NCI-H460 (cell line): ENCODE measurements around the gene ZNF304. TPM values are rescaled to one million over a fixed set of nuclear protein-coding genes. Genes with fewer than 3 reads are reported as not detected.
"Not testable (repeated sequence)": the region's sequence is repeated elsewhere in the genome, so short reads cannot be mapped to it uniquely, and the experiment has no call there.

Experiments
- DNase-seq: peaks from one replicate; pipeline ENCODE4 v3.0.0-alpha.2; 2016; ENCODE audit warnings: low read depth; ENCODE audit errors: extremely low read depth
- total RNA-seq: library from RNA; depleted of rRNA; stranded (reverse); fragments of >200 nt; shearing (Covaris generic); gene quantifications from 2 replicates; pipeline ENCODE4 v1.2.3, GENCODE V29; 2014

The ZNF304 gene
- total RNA-seq, 1 experiment from 2014 or later = 5.5 TPM

DNA sequence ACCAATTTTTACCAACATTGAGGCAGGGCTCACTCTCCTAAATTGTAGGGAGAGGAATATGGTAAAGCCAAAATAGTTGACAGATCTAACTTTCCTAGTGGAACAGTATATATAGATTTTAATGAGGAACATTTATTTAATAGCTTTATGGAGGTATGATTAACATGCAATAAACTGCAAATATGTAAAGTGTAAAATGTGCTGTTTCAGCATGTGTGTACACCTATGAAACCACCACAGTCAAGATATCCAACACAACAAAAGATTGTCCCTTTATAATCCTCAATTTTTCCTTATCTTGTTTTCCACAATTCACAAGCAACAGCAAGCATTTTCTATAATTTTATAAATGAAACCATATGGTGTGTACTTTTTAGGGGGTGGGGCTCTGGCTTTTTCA is 8.2 kb downstream of the ZNF304 start:
- no peak for DNase-seq

DNA sequence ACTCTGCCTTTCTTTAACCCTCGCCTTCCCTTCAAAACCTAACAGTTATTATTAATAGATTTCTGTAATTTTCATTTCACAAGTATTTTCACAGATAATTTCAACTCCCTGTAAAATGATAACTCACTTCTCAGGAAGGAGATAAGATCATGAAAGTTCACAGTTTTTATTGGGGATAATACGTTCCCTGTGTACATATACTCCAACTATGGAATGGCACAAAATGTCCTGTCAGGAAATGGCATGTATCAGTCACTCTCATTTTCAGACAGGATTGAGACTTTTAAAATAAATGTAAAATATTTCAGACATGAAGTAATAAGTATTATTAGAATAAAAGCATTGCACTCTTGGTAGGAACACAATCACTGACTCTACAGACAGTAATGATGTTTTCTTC is 11.3 kb downstream of the ZNF304 start:
- no peak for DNase-seq

DNA sequence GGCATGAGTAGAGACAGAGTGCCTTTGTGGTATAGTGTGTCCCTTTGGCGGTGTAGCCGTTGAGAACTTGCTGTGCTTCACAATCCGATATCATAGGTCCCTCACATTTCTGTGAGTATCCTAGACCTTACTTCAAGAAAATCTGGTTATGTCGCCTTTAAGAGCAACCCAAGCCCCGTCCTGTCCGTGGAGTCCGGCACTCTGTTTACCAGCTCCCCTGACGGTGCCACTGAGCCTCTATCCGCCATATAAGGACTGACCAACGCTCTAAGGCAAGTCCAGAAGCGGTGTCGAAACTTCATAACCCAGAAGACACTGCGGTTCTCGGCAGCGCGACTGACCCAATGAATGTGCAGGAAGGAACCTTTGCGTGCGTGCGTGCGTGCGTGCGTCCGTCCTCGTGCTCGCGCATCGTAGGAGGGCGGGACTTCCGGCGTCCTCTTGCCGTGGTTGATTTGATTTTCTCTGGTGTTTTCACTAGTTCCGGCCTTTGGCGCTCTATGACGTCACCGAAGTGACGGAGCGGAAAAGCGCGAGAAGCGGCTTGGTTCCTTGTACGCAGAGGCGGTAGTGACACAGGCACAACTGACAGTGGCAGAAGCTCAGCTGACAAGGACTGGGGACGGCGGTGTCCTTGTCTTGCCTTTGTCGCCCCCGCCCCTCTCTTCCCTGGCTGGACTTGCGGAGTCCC is 12.1 kb downstream of the ZNF304 start, which contains the start of the genes TRAPPC2B and ZNF547:
TRAPPC2B (plus strand) TSS at position 555 of the 691 bp plus-strand sequence. CDS start 1,283 bp downstream, outside the sequence.
ZNF547 (plus strand) TSS at position 555 of the 691 bp plus-strand sequence. CDS start 5,005 bp downstream, outside the sequence.
- peak; percentile 97 for DNase-seq

DNA sequence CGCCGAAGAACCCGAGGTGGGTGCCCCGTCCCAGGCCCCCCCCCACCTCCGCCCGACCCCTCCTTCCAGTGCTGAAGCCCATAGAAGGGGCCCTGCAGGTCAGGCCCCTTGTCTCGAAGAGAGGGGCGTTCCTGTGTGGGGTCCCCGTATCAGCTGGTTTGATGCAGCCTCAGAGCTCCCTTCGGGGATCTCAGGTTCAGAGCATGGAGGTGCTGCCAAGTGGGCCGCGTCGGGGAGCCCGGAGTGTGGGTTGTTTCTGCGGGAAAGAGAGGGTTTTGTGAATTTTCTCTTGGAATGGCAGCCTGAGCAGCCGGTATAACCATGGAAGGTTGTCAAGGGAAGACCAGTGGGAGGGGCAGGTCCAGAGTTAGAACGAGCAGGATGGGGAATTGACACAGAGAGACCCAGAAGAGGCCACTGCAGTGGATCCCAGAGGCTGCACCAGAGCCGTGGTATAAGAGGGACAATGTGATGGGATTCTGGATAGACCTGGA is 12.7 kb downstream of the ZNF304 start:
- DNase-seq = no peak

DNA sequence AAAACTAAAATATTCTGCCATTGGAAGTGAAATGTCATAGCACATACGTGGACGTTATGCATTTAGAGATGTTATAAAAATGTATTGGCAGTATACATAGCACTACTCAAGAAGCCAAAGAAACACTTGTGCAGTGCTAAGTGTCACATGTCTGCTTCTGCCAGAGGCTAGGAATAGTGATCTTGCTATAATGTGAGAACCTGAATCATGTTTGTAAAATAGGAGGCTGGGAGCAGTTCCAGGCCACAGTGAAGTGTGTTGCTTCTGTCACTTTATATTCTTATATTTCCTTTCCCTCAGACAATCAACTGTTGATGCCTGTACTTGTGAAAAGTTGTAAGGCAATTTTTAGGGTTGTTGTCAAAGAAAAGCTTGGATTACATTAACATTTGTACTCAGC is 15.7 kb downstream of the ZNF304 start:
- no peak for DNase-seq

DNA sequence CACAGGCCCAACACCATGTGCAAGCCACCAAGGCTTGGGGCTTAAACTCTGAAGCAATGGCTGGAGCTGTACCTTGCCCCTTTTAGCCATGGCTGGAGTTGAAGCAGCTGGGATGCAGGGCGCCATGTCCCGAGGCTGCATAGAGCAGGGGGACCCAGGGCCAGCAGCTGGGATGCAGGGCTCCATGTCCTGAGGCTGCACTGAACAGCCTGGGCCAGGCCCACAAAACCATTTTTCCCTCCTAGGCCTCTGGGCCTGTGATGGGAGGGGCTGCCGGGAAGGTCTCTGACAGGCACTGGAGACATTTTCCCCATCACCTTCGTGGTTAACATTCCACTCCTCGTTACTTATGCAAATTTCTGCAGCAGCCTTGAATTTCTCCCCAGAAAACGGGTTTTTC is 23.1 kb downstream of the ZNF304 start:
- DNase-seq = no peak

DNA sequence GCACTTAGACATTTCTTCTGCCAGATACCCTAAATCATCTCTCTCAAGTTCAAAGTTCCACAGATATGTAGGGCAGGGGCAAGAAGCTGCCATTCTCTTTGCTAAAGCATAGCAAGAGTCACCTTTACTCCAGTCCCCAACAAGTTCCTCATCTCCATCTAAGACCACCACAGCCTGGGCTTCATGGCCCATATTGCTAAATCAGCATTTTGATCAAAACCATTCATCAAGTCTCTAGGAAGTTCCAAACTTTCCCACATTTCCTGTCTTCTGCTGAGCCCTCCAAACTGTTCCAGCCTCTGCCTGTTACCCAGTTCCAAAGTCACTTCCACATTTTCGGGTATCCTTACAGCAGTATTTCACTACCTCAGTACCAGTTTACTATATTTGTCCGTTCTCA is 23.6 kb downstream of the ZNF304 start:
- not testable (repeated sequence) for DNase-seq

DNA sequence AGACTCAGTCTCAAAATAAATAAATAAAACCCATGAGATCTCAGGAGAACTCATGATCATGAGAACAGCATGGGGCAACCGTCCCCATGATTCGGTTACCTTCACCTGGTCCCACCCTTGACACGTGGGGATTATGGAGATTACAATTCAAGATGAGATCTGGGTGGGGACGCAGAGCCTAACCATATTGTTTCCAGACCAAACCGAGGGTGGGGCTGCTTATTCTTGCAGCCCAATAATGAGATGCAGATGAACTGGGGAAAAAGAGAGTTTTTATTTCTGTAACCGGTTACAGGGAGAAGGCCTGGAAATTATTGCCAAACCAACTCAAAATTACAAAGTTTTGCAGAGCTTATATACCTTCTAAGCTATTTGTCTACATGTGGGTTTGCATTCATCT is 25.1 kb downstream of the ZNF304 start:
- no peak for DNase-seq

DNA sequence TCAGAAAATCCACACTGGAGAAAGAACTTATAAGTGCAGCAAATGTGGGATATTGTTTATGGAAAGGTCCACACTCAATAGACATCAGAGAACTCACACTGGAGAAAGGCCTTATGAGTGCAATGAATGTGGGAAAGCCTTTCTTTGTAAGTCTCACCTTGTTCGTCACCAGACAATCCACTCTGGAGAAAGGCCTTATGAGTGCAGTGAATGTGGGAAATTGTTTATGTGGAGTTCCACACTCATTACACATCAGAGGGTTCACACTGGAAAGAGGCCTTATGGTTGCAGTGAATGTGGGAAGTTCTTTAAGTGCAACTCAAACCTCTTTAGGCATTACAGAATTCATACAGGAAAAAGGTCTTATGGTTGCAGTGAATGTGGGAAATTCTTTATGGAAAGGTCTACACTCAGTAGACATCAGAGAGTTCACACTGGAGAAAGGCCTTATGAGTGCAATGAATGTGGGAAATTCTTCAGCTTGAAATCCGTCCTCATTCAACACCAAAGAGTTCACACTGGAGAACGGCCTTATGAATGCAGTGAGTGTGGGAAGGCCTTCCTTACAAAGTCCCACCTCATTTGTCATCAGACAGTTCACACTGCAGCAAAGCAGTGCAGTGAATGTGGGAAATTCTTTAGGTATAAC is 26.6 kb downstream of the ZNF304 start:
- DNase-seq = no peak

DNA sequence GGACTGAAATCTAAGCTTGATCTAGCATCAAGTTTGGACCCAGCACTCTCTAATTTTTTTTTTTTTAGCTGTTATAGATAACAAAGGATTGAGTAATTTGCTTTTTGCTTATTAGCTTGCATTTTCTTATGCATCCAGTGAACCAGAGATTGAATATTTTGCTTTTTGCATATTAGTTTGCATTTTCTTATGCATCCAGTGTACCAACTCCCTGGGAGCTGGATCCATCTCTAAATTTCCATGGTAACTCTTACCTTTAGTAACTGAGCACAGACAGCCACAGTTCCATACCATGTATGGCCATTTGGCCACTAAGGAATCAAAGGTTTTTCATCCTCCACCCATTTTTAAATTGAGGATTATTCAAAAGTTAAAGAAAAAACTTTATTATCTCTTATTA is 29.9 kb downstream of the ZNF304 start:
- no peak for DNase-seq

DNA sequence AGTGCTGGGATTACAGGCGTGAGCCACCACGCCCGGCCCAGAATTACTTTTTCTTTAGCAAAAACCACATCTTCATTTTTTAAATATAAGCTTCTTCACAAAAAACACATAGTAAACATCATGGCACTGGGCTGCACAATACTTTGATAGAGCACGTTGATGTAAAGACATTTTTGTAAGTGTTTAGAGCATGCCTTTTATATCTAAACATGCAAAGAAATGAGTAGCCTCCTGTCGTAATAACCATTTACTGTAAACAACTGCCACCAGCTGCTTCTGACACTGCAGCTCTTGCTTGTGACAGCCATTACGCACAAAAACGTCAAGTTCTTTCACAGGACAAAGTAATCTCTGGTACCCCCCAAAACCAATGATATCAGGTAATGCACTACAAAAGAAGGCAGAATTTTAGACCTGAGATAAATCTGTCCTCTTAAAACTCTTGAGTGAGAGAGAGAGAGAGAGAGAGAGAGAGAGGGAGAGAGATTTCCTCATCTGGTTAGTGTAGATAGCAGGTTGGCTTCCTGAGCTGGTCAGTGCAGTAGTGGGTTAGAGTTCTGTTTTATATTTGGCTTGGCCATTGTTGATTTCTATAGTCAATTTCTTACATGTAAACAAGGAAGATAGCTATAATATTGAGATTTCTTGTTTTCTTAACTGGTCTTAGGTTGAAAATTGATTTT is 31.9 kb downstream of the ZNF304 start:
- DNase-seq = no peak

DNA sequence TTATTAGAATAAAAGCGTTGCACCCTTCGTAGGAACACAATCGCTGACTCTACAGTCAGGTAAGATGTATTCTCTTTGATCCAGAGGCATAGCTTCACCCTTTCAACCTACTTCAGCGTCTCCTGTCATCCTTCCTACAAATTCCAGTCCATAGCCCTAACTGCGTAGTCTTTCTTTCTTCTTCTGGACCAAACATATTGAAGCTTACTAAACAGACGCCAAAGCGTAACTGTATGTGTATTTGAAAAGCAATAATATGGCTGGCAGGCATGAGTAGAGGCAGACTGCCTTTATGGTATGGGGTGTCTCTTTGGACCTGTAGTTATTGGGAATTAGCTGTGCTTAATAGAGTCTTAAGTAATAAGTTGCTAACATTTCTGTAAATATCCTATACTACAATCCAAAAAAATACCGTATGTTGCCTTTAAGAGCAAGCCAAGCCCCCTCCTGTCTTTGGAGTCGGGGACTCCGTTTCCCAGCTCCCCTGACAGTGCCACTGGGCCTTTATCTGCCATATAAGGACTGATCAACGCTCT is 38.2 kb downstream of the ZNF304 start:
- DNase-seq = no peak

DNA sequence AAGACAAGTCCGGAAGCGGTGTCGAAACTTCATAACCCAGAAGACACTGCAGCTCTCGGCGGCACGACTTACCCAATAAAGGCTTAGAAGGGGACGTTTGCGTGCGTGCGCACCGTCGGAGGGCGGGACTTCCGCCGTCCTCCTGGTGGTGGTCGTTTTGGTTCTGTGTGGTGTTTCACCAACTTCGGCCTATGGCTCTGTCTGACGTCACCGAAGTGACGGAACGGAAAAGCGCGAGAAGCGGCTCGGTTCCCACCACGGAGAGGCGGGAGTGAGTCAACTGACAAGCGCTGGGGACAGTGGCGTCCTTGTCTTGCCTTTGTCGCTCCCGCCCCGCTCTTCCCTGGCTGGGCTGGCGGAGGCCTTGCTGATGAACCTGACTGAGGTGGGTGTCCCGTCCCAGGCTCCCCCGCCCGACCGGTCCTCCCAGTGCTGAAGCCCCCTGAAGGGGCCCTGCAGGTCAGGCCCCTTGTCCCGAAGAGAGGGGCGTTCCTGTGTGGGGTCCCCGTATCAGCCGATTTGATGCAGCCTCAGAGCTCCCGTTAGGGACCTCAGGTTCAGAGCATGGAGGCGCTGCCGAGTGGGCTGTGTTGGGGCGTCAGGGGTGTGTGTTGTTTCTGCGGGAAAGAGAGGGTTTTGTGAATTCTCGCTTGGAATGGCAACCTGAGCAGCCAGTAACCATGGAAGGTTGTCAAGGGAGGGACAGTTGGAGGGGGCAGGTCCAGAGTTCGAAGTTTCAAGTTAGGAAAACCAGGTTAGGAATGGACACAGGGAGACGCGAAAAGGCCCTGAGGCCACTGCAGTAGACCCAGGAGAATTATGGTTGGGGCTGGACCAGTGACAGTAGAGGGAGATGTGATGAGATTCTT is 38.9 kb downstream of the ZNF304 start, which contains the start of gene ZNF548:
ZNF548 (plus strand) TSS at position 125 of the 869 bp plus-strand sequence; CDS start at position 371, 246 bp downstream.
- DNase-seq = peak; percentile 91

DNA sequence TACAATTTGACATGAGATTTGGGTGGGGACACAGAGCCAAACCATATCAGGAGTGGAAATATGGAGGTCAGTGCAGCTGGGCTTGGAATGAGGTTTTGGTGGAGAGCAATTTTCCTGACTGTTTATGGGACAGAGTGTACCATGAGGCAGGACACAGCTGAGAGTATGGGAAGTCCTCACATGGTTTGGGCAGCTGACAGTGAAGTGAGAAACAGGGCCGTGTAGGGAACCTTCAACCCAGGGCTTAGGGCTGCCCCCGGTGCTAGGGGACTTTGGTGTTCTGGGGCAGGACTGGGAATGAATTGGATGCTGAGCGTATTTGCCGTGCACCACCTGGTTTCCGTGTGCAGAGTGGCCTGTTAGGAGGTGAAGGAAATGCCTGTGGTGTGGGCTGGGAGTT is 44.6 kb downstream of the ZNF304 start:
- no peak for DNase-seq

DNA sequence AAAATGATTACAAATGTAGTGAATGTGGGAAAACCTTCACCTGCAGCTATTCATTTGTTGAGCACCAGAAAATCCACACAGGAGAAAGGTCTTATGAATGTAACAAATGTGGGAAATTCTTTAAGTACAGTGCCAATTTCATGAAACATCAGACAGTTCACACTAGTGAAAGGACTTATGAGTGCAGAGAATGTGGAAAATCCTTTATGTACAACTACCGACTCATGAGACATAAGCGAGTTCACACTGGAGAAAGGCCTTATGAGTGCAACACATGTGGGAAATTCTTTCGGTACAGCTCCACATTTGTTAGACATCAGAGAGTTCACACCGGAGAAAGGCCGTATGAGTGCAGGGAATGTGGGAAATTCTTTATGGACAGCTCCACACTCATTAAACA is 47.8 kb downstream of the ZNF304 start:
- DNase-seq = no peak

DNA sequence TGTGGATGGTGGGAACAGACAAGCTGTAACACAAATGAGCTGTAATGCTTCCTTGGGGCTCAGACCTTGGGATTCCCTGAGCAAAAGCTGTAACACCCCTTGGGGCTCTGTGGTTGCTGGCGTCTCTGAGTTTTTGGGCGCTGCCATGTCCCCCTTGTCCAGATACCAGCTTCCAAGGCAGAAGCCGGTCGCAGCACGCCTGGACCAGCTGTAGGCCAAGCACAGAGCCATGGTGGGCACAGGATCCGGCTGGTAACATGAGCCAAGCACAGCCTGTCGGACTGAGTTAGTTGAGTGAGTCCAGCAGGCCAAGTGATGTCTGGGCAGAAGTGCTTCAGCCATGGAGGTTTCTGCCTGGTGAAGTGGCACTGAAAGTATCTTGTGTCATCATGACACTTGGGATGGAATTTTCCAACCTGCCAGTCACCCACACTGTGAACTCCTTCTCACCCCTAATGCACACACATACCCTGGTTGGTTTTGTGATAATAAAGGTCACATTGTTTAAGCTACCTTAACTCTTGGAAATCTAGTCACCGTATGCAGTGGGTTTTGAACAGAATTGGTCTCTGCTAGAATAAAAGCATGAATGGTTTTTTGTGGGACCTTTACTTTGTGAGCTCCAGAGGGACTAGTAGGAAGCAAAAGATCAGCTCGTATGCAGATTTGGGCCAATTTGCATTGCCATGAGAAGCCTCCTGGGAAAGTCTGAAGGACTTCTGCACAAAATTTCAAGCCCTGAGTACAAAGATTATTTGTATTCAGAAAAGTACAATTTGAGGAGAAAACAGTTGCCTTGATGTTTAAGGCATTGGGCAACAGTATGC is 52.9 kb downstream of the ZNF304 start:
- DNase-seq = no peak

DNA sequence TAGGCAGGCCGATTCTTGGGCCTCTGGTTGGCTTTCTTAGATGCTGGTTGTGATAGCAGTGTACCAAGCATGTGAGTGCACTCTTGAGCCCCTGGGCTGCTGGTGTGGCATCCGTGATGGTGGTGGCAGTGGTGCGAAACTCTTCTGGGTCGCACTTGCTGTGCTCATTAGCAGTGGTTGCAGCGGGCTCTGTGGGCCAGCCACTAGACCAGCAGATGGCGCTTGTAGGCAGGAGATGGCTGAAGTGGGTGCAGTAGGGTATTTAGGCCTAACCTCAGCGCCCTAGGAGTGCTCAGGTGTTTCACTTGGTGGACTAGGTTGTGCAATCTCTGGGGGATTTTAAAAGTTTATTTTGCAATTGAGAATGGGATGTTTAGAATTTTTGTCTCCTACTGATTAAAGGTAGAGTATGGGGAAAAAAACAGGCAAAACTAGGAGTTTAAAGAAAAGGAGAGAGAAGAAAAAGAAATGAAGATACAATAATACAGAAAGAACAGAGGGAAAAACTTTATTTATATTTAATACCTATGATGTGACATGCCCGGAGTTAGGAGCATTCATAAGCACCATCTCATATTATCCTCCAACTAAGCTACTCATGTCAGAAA is 55.5 kb downstream of the ZNF304 start:
- DNase-seq = no peak
